ENCODE data around the gene ERVFRD-1. TPM values are rescaled to one million over a fixed set of nuclear protein-coding genes. Genes with fewer than 3 reads are reported as not detected.

The ERVFRD-1 gene
- polyA plus RNA-seq, 2 of the 4 experiments (the other 2 are of a cell fraction) = not detected

- ATAC-seq (no peak), FAIRE-seq (no peak), DNase-seq (ENCODE audit: low read depth in 1 of 2, low spot score in 1 of 2) (no peak)
- ChIA-PET POLR2A (no interaction called here), CTCF (interaction anchor here (1.3 to 1.4 kb wide), 2 partner anchors 108 to 110 kb away, joined by 5 to 7 read pairs; no protein-coding TSS in a partner anchor)
- Histone ChIP-seq H3K9me3 (no peaks in the 10 kb centered on the region), H3K27ac (no peak overlapping the region), H3K4me3 (no peak overlapping the region), H3K4me1 (no peaks in the 10 kb centered on the region), H3K4me2 (no peak overlapping the region)
- WGBS (ENCODE audit: missing lambda C conversion rate) = 69% methylated on average over 4 of the region's 4 CpGs
- TF ChIP-seq FOXS1 (CRISPR knock-in tag; IDR thresholded peaks at IDR 0.05) (no peak), TP53 (CRISPR knock-in tag; IDR thresholded peaks at IDR 0.05) (no peak), KDM1A (IDR thresholded peaks at IDR 0.05; ENCODE audit: low read depth) (no peak), REST (IDR thresholded peaks at IDR 0.05) (no peak), EP300 (IDR thresholded peaks at IDR 0.05) (no peak), HOXB13 (CRISPR knock-in tag; IDR thresholded peaks at IDR 0.05; ENCODE audit: low read depth) (no peak), HDAC2 (IDR thresholded peaks at IDR 0.05) (no peak), MAX (IDR thresholded peaks at IDR 0.05) (no peak), NPAS2 (CRISPR knock-in tag; IDR thresholded peaks at IDR 0.05; ENCODE audit: borderline replicate concordance) (no peak), CEBPB (IDR thresholded peaks at IDR 0.05) (no peak), SREBF2 (IDR thresholded peaks at IDR 0.05) (no peak), EHF (CRISPR knock-in tag; IDR thresholded peaks at IDR 0.05) (no peak), CBX8 (IDR thresholded peaks at IDR 0.05) (no peak), GATA3 (IDR thresholded peaks at IDR 0.05; ENCODE audit: borderline replicate concordance) (no peak)
Measured at GRCh38 chr6:11062083-11062482, 49.4 kb downstream of the ERVFRD-1 start.

GRCh38 chr6:11058406-11058805, 53.1 kb downstream of the ERVFRD-1 start:
- ATAC-seq = no peak
- CTCF ChIA-PET = interaction anchor here (0.6 to 1.2 kb wide), 2 partner anchors 107 to 580 kb away, joined by 3 to 5 read pairs; no protein-coding TSS in a partner anchor
- POLR2A ChIA-PET = no interaction called here
- Histone ChIP-seq H3K27ac (no peak overlapping the region), H3K4me2 (no peak overlapping the region), H3K9me3 (no peaks in the 10 kb centered on the region), H3K4me3 (no peak overlapping the region), H3K4me1 (peaks cover 18% of the 10 kb centered on the region)
- FAIRE-seq = no peak
- 92% methylated on average over 5 of the region's 5 CpGs for WGBS (ENCODE audit: missing lambda C conversion rate)
- no peak for DNase-seq (ENCODE audit: low read depth in 1 of 2, low spot score in 1 of 2)
- TF ChIP-seq HEYL (CRISPR knock-in tag; IDR thresholded peaks at IDR 0.05) (no peak), RARB (CRISPR knock-in tag; IDR thresholded peaks at IDR 0.05) (no peak), FOSB (CRISPR knock-in tag; IDR thresholded peaks at IDR 0.05) (no peak), TP53 (CRISPR knock-in tag; IDR thresholded peaks at IDR 0.05) (no peak), HOXA7 (CRISPR knock-in tag; IDR thresholded peaks at IDR 0.05) (no peak), RNF2 (IDR thresholded peaks at IDR 0.05; ENCODE audit: borderline replicate concordance, low read depth) (no peak), BCL3 (IDR thresholded peaks at IDR 0.05) (no peak), NPAS2 (CRISPR knock-in tag; IDR thresholded peaks at IDR 0.05; ENCODE audit: borderline replicate concordance) (no peak), ESRRA (IDR thresholded peaks at IDR 0.05; ENCODE audit: borderline replicate concordance, low read length) (no peak), RAD21 (conservative IDR thresholded peaks at IDR 0.05 in 1 of 2, IDR thresholded peaks at IDR 0.05 in 1 of 2) (no peak), CHD2 (IDR thresholded peaks at IDR 0.05; ENCODE audit: low read length, partially characterized antibody) (no peak), FOSL2 (IDR thresholded peaks at IDR 0.05) (no peak), FOSL2 (CRISPR knock-in tag; IDR thresholded peaks at IDR 0.05) (no peak), CHD4 (IDR thresholded peaks at IDR 0.05; ENCODE audit: borderline replicate concordance) (no peak), REST (IDR thresholded peaks at IDR 0.05) (no peak), MYC (IDR thresholded peaks at IDR 0.05; ENCODE audit: borderline replicate concordance, low read length) (no peak), ZNF302 (CRISPR knock-in tag; IDR thresholded peaks at IDR 0.05) (no peak)

Measured in A549 (cell line).